GM18526 (cell line): Measurements from ENCODE around the gene RNASE7.

Experiments used
- POLR2A ChIP-seq: IDR thresholded peaks from 3 replicates; pipeline ENCODE4 v1.6.1; 2011; ENCODE audit not compliant: insufficient read length; ENCODE audit errors: extremely low read depth

The RNASE7 gene

GRCh38 chr14:21053184-21054122, 11.3 kb downstream of the RNASE7 start:
- no peak for TF ChIP-seq POLR2A

- no peak for TF ChIP-seq POLR2A
Observed at GRCh38 chr14:21054123-21054767, 12.1 kb downstream of the RNASE7 start.

- TF ChIP-seq POLR2A, result no peak
Observed at GRCh38 chr14:21054768-21055145, 12.6 kb downstream of the RNASE7 start.

GRCh38 chr14:21055432-21056117, 13.4 kb downstream of the RNASE7 start:
- no peak for TF ChIP-seq POLR2A

GRCh38 chr14:21056520-21057163, 14.5 kb downstream of the RNASE7 start:
- TF ChIP-seq POLR2A, result no peak

- TF ChIP-seq POLR2A, result no peak
Observed at GRCh38 chr14:21057803-21058675, 15.9 kb downstream of the RNASE7 start, which contains the start of gene RNASE8. TSS of gene RNASE8 (plus strand) at chr14:21057822. CDS start at chr14:21057893, 71 bp downstream.

- TF ChIP-seq POLR2A, result no peak
Observed at GRCh38 chr14:21058903-21059302, 16.7 kb downstream of the RNASE7 start.

- TF ChIP-seq POLR2A, result no peak
Observed at GRCh38 chr14:21059842-21060613, 17.9 kb downstream of the RNASE7 start.

- no peak for TF ChIP-seq POLR2A
Observed at GRCh38 chr14:21060614-21061346, 18.6 kb downstream of the RNASE7 start.

GRCh38 chr14:21061347-21061668, 19.1 kb downstream of the RNASE7 start:
- no peak for TF ChIP-seq POLR2A

- no peak for TF ChIP-seq POLR2A
Observed at GRCh38 chr14:21063479-21063878, 21.3 kb downstream of the RNASE7 start.

- no peak for TF ChIP-seq POLR2A
Observed at GRCh38 chr14:21066882-21067502, 24.8 kb downstream of the RNASE7 start.

- no peak for TF ChIP-seq POLR2A
Observed at GRCh38 chr14:21068521-21069387, 26.6 kb downstream of the RNASE7 start.
